GM18517 (cell line): ENCODE measurements around the gene GLB1L3.
"Not testable (repeated sequence)": the region's sequence is repeated elsewhere in the genome, so short reads cannot be mapped to it uniquely, and the experiment has no call there.

Experiments used
- ATAC-seq: cut with Tn5 transposase; IDR thresholded peaks from one replicate; pipeline ENCODE4 v1.9.1; 2021; ENCODE audit warnings: mild to moderate bottlenecking, moderate library complexity; ENCODE audit not compliant: unreplicated experiment

GLB1L3 gene

GRCh38 chr11:134250675-134251074, 25.5 kb upstream of the GLB1L3 start:
- no peak for ATAC-seq

GRCh38 chr11:134252346-134253187, 23.6 kb upstream of the GLB1L3 start:
- ATAC-seq, result peak; percentile 49

- peak; percentile 98 for ATAC-seq
Observed at GRCh38 chr11:134253188-134253993, 22.8 kb upstream of the GLB1L3 start, which contains the start of the genes ACAD8 and THYN1. ACAD8 (plus strand) TSS chr11:134253568; CDS start chr11:134253601, 33 bp downstream. THYN1 (minus strand) TSS chr11:134253352; CDS start chr11:134252882, 470 bp downstream.

GRCh38 chr11:134254433-134255183, 21.6 kb upstream of the GLB1L3 start:
- ATAC-seq, result no peak

GRCh38 chr11:134255184-134255561, 21.0 kb upstream of the GLB1L3 start:
- not testable (repeated sequence) for ATAC-seq

- ATAC-seq, result no peak
Observed at GRCh38 chr11:134257101-134257500, 19.1 kb upstream of the GLB1L3 start.

- no peak for ATAC-seq
Observed at GRCh38 chr11:134258577-134258976, 17.6 kb upstream of the GLB1L3 start.

GRCh38 chr11:134260503-134260902, 15.7 kb upstream of the GLB1L3 start:
- ATAC-seq, result no peak

GRCh38 chr11:134260983-134261382, 15.2 kb upstream of the GLB1L3 start:
- no peak for ATAC-seq

GRCh38 chr11:134261626-134262488, 14.3 kb upstream of the GLB1L3 start:
- no peak for ATAC-seq

- no peak for ATAC-seq
Observed at GRCh38 chr11:134264966-134265764, 11.0 kb upstream of the GLB1L3 start.

GRCh38 chr11:134266440-134266839, 9.7 kb upstream of the GLB1L3 start:
- no peak for ATAC-seq

GRCh38 chr11:134266841-134267251, 9.3 kb upstream of the GLB1L3 start:
- ATAC-seq, result no peak

GRCh38 chr11:134267461-134267860, 8.7 kb upstream of the GLB1L3 start:
- no peak for ATAC-seq

GRCh38 chr11:134267966-134268365, 8.2 kb upstream of the GLB1L3 start:
- ATAC-seq, result no peak

GRCh38 chr11:134270250-134270714, 5.9 kb upstream of the GLB1L3 start:
- ATAC-seq, result no peak

- ATAC-seq, result no peak
Observed at GRCh38 chr11:134271978-134272377, 4.2 kb upstream of the GLB1L3 start.

- no peak for ATAC-seq
Observed at GRCh38 chr11:134272381-134273316, 3.5 kb upstream of the GLB1L3 start.
